Heart left ventricle (tissue), 16 donors: ENCODE data around the gene FER1L5. TPM values are rescaled to one million over a fixed set of nuclear protein-coding genes. Genes with fewer than 3 reads are reported as not detected.

Experiments used
- ATAC-seq, 4 donors: fragments of 200-7000 bp; cut with Tn5 transposase; one replicate each; pipeline ENCODE4 v1.9.1; 2020 to 2022; ENCODE audit warnings: moderate library complexity in 4 of 4, mild to moderate bottlenecking in 3 of 4, moderate number of reproducible peaks in 1 of 4
- DNase-seq, 5 donors: peaks; one replicate each; pipeline ENCODE4 v3.0.0-alpha.2; 2020
- H3K27ac ChIP-seq, 12 donors: fragments of 200-600 bp; sonication (generic) in 4 of 12; one replicate each; pipeline versions ENCODE4 v1.5.0 to v1.8.0; 2016 to 2022; ENCODE audit warnings: mild to moderate bottlenecking in 2 of 12
- H3K27me3 ChIP-seq, 9 donors: fragments of 200-600 bp; sonication (generic) in 2 of 9; one replicate each; pipeline versions ENCODE4 v1.5.1 to v1.8.0; 2016 to 2022; ENCODE audit warnings: mild to moderate bottlenecking in 3 of 9
- H3K36me3 ChIP-seq, 9 donors: fragments of 200-600 bp; sonication (generic) in 2 of 9; one replicate each; pipeline versions ENCODE4 v1.5.0 to v1.8.0; 2018 to 2022; ENCODE audit warnings: mild to moderate bottlenecking in 2 of 9
- H3K4me1 ChIP-seq, 12 donors: fragments of 200-600 bp; sonication (generic) in 4 of 12; one replicate each; pipeline versions ENCODE4 v1.5.0 to v1.8.0; 2016 to 2022; ENCODE audit warnings: mild to moderate bottlenecking in 3 of 12
- H3K4me3 ChIP-seq, 12 donors: fragments of 200-600 bp; sonication (generic) in 4 of 12; one replicate each; pipeline versions ENCODE4 v1.5.0 to v1.8.0; 2017 to 2022; ENCODE audit warnings: mild to moderate bottlenecking in 9 of 12, moderate library complexity in 4 of 12
- H3K9me3 ChIP-seq, 12 donors: fragments of 200-600 bp; sonication (generic) in 4 of 12; one replicate each; pipeline versions ENCODE4 v1.5.0 to v1.8.0; 2016 to 2022; ENCODE audit warnings: mild to moderate bottlenecking in 1 of 12
- POLR2A ChIP-seq, 2 donors: fragments of 450-650 bp; IDR thresholded peaks; one replicate each; pipeline ENCODE4 v1.6.1; 2017; ENCODE audit warnings: antibody characterized with exemption in 2 of 2, mild to moderate bottlenecking in 2 of 2, moderate library complexity in 2 of 2
- WGBS, 4 donors: extraction: QIAGEN DNeasy Blood & Tissue Kit in 2 of 4; methylation state at CpG; one replicate each; pipeline versions ENCODE4 v1.1.5 to v1.1.7; 2013 to 2018; 5-methylcytosine and 5-hydroxymethylcytosine counted together
- intact Hi-C, 10 donors: fragments of 100-400 bp; cut with DNase I; formaldehyde crosslinking; loops; one replicate each; pipeline versions ENCODE4 v1.11.1 to v1.14.2; 2022
- polyA plus RNA-seq, 2 donors: library from polyadenylated mRNA; stranded (reverse); fragments of 200-250 nt; gene quantifications; one replicate each; pipeline ENCODE4 v1.2.3, GENCODE V29; 2013
- total RNA-seq, 9 donors: library from RNA; depleted of rRNA in 2 of 9; stranded (reverse); fragments of >200 nt in 2 of 9; fragmentation: NEBNext Ultra II Directional in 3 of 9; extraction: Animal tissue kit (Norgen Biotek cat#: 25700) in 3 of 9; gene quantifications; one replicate each; pipeline versions ENCODE4 v1.1.0 to v1.2.4, GENCODE V29; 2016 to 2023
- TF ChIP-seq, protein P1 (sequence below), 12 donors: fragments of 200-600 bp; sonication (generic) in 4 of 12; IDR thresholded peaks; one replicate each; pipeline versions ENCODE4 v1.5.0 to v1.8.0; 2018 to 2022; ENCODE audit warnings: antibody characterized with exemption in 12 of 12, mild to moderate bottlenecking in 5 of 12
- donor health status: ischemic (EF 13 %, LVEDD 7.1; RV severe dilation, severe dysfunction).
- donor health status: healthy with polysubstance abuse.
- donor health status: DM: no; HTN: yes; CAD: no.
- donor health status: DM: no; HTN: no; CAD: no.
- donor health status: ischemic (EF 25% LVEDD 6.9; RV normal size, moderate dysfunction).
- donor health status: ischemic (EF 25% LVEDD 5.7; RV mildly dilated, moderate dysfunction).
- donor health status: healthy.
- donor health status: DM: yes; HTN: yes; CAD: no.
- donor health status: ischemic (EF 35%, LVEDD 5.7; RV mildly dilated, moderate dysfunction).
- donor health status: nonischemic (EF 11% LVEDD 7.7; RV severe dilation, severe dysfunction).
- donor health status: DM: yes; HTN: yes; CAD: no.
- donor health status: PGD.
- donor health status: ischemic (EF 29% LVEDD 5.4; RV normal size, mild dysfunction).
- donor health status: nonischemic (EF 23%, LVEDD 6.1; RV moderate dilation, normal function).

Gene FER1L5
- total and polyA plus RNA-seq, 11 donors: 0.01 to 0.15 (median 0.07) TPM; not detected in 7

DNA sequence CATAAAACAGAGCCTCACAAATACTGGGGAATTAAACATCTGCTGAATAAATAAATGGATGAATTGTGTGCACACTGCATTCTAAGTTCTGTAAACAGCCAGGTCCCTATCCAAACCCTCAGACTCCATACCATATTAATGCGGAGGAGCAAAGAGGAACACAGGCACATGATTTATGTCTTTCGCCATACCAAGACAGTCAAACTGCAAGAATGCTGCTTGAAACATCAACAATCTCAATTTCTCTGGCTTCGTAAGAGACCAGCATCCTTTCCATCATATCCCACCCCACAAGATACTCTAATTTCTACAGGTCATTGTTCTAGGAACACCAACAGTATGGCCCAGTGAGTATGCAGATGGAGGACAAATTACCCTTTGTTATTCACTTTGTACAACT lies 19.4 kb upstream of the FER1L5 start:
- no peak for ATAC-seq
- WGBS, 4 donors: 93 to 98% (median 95%) methylated on average over 3 of the region's 3 CpGs

DNA sequence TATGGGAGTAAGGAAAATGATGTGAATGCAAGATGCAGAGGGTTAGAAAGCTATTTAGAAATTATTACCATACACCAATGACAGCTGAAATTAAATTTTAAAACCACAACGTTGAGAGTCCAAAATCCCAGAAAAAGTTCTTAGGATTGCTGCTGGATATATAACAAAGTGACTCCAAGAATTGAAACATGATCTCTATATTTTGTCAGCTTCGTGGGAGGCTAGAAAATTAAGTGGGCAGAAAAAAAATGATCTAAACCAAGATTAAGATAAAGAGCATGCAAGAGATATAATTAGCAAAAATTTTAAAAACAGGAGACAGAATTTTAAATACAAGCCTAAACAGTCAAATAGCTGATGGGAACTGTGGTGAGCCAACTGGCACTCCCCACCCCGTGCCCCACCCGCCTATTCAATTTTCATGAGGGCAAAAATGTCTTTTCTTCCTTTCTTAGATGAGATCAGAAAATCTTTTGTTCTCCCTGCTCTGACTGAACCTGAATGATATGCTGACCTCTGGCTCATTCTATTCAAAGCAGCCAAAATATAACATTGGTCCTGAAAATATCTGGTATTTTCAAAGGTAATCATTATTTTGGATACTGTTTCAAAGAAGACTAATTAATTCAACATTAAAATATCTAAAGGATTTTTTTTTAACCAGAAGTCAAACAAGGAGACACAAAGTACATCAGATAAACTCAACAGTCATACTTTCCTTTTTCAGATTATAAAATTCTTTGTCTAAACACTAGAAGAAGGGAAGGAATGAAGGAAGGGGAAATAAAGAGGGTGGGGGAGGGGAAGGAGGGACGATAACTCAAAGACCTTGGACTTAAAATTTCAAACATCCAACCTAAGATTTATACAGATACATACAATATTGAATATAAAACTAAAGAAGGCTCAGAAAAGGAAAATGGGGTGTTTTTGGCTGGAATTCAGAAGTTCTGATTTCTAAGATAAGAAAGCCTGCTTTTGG lies 16.7 kb upstream of the FER1L5 start:
- ATAC-seq (peak in 2 of 4 donors; percentile 32 to 34), DNase-seq (no peak)
- no peaks in the 10 kb centered on the region for H3K27me3 ChIP-seq
- peaks cover 0 to 69% (median 58%) of the 10 kb centered on the region in 9 donors for H3K36me3 ChIP-seq
- TF ChIP-seq POLR2A (IDR thresholded peaks at IDR 0.05): no peak
- TF ChIP-seq, protein P1, sequence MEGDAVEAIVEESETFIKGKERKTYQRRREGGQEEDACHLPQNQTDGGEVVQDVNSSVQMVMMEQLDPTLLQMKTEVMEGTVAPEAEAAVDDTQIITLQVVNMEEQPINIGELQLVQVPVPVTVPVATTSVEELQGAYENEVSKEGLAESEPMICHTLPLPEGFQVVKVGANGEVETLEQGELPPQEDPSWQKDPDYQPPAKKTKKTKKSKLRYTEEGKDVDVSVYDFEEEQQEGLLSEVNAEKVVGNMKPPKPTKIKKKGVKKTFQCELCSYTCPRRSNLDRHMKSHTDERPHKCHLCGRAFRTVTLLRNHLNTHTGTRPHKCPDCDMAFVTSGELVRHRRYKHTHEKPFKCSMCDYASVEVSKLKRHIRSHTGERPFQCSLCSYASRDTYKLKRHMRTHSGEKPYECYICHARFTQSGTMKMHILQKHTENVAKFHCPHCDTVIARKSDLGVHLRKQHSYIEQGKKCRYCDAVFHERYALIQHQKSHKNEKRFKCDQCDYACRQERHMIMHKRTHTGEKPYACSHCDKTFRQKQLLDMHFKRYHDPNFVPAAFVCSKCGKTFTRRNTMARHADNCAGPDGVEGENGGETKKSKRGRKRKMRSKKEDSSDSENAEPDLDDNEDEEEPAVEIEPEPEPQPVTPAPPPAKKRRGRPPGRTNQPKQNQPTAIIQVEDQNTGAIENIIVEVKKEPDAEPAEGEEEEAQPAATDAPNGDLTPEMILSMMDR (IDR thresholded peaks at IDR 0.05): no peak
- WGBS, 4 donors: 43 to 61% (median 45%) methylated on average over 5 of the region's 5 CpGs
- no peak overlapping the region for H3K4me3 ChIP-seq
- H3K4me1 ChIP-seq: peaks cover 0 to 41% (median 21%) of the 10 kb centered on the region in 12 donors
- intact Hi-C loops: loop anchor here in 1 of 10 donors (10.0 kb wide), 1 partner anchor 339 kb away; no protein-coding TSS in a partner anchor
- no peaks in the 10 kb centered on the region for H3K9me3 ChIP-seq
- peak overlapping the region in 8 of 12 donors; percentile 0 to 47 (median 20) for H3K27ac ChIP-seq

More for the DNA sequence above, 19.4 kb upstream of the FER1L5 start:
- Histone ChIP-seq H3K27me3 (no peaks in the 10 kb centered on the region), H3K4me1 (peaks cover 0 to 35% (median 18%) of the 10 kb centered on the region in 12 donors), H3K36me3 (peaks cover 0 to 68% (median 58%) of the 10 kb centered on the region in 9 donors), H3K9me3 (no peaks in the 10 kb centered on the region), H3K4me3 (no peak overlapping the region), H3K27ac (peak overlapping the region in 1 of 12 donors; percentile 69)
- no peak for DNase-seq
- intact Hi-C loops: loop anchor here in 1 of 10 donors (10.0 kb wide), 1 partner anchor 342 kb away; no protein-coding TSS in a partner anchor
- TF ChIP-seq, protein P1 (IDR thresholded peaks at IDR 0.05): no peak
- TF ChIP-seq POLR2A (IDR thresholded peaks at IDR 0.05): no peak

DNA sequence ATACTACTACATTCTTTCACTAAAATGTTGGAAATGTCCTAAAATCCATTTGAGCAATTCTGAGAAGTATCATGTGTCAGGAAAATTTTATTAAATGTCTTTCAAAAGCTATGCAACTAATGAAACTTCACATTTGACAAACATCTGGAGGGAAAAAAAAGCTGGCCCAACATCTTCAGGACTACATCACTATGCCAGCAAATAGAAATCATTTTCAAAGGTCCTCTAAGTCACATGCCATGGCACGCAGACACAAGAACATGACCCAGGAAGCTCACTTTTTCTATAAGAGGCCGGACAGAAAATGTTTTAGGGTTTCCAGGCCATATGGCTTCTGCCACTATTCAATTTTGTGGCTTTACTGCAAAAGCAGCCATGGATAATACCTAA lies 16.0 kb upstream of the FER1L5 start:
- intact Hi-C loops: loop anchor here in 1 of 10 donors (10.0 kb wide), 1 partner anchor 338 kb away; no protein-coding TSS in a partner anchor
- peaks cover 0 to 44% (median 24%) of the 10 kb centered on the region in 12 donors for H3K4me1 ChIP-seq
- H3K36me3 ChIP-seq: peaks cover 0 to 70% (median 62%) of the 10 kb centered on the region in 9 donors
- no peak for DNase-seq
- H3K27ac ChIP-seq: peak overlapping the region in 7 of 12 donors; percentile 0 to 47 (median 21)
- ATAC-seq: peak in 1 of 4 donors; percentile 22
- H3K27me3 ChIP-seq: no peaks in the 10 kb centered on the region
- TF ChIP-seq, protein P1 (IDR thresholded peaks at IDR 0.05): no peak
- no peak for TF ChIP-seq POLR2A (IDR thresholded peaks at IDR 0.05)
- WGBS, 4 donors: 35 to 54% (median 51%) methylated on average over 2 of the region's 2 CpGs
- H3K4me3 ChIP-seq: no peak overlapping the region
- H3K9me3 ChIP-seq: no peaks in the 10 kb centered on the region
